DMS114 treated with DMSO at 0.1 percent for 48 hours (cell line): ENCODE data around the gene SIN3A.
"Not testable (repeated sequence)": the region's sequence is repeated elsewhere in the genome, so short reads cannot be mapped to it uniquely, and the experiment has no call there.

ENCODE experiments used
- DNase-seq: peaks from one replicate; lab custom pipeline; 2025; ENCODE audit not compliant: unreplicated experiment; lab: John Stamatoyannopoulos, UW

SIN3A gene

GRCh38 chr15:75357976-75358673 is 93.4 kb downstream of the SIN3A start:
- DNase-seq: no peak

GRCh38 chr15:75356517-75356916 is 95.0 kb downstream of the SIN3A start:
- no peak for DNase-seq

GRCh38 chr15:75356006-75356405 is 95.5 kb downstream of the SIN3A start:
- DNase-seq: no peak

- no peak for DNase-seq
Measured at GRCh38 chr15:75355369-75355768, 96.1 kb downstream of the SIN3A start.

GRCh38 chr15:75354454-75354853 is 97.0 kb downstream of the SIN3A start:
- DNase-seq: no peak

- no peak for DNase-seq
Measured at GRCh38 chr15:75353604-75354003, 97.9 kb downstream of the SIN3A start.

- no peak for DNase-seq
Measured at GRCh38 chr15:75352186-75353080, 99.1 kb downstream of the SIN3A start.

GRCh38 chr15:75350601-75351361 is 100.7 kb downstream of the SIN3A start:
- DNase-seq: no peak

GRCh38 chr15:75349851-75350588 is 101.5 kb downstream of the SIN3A start:
- no peak for DNase-seq

GRCh38 chr15:75349351-75349669 is 102.2 kb downstream of the SIN3A start:
- DNase-seq: not testable (repeated sequence)

GRCh38 chr15:75348562-75349350 is 102.7 kb downstream of the SIN3A start:
- DNase-seq: no peak

GRCh38 chr15:75348034-75348561 is 103.4 kb downstream of the SIN3A start:
- no peak for DNase-seq

- peak; percentile 28 for DNase-seq
Measured at GRCh38 chr15:75347222-75348033, 104.1 kb downstream of the SIN3A start.

GRCh38 chr15:75346796-75347221 is 104.7 kb downstream of the SIN3A start, which contains the start of gene NEIL1:
TSS of gene NEIL1 (plus strand) at chr15:75347039. CDS start at chr15:75348906, 1,867 bp downstream.
- DNase-seq: peak; percentile 32

GRCh38 chr15:75343953-75344352 is 107.5 kb downstream of the SIN3A start:
- DNase-seq: not testable (repeated sequence)

GRCh38 chr15:75342221-75342620 is 109.3 kb downstream of the SIN3A start:
- no peak for DNase-seq

GRCh38 chr15:75339531-75340240 is 111.8 kb downstream of the SIN3A start:
- no peak for DNase-seq

- DNase-seq: no peak
Measured at GRCh38 chr15:75338661-75339240, 112.7 kb downstream of the SIN3A start.
